Dendritic cell treated with granulocyte-macrophage colony-stimulating factor and Interleukin-4, amounts not matched to agents 40 ng/mL and 50 ng/mL, for 4 days (primary cell): ENCODE results near the gene GPC3.

Experiments used
- H3K27ac Mint-ChIP-seq: one replicate; pipeline ENCODE4 v1.8.0; 2022; ENCODE audit warnings: mild to moderate bottlenecking, mixed read lengths
- H3K27me3 Mint-ChIP-seq: one replicate; pipeline ENCODE4 v1.8.0; 2022; ENCODE audit warnings: mild to moderate bottlenecking, mixed read lengths
- H3K36me3 Mint-ChIP-seq: one replicate; pipeline ENCODE4 v1.8.0; 2022; ENCODE audit warnings: low read depth, mixed read lengths
- H3K4me1 Mint-ChIP-seq: one replicate; pipeline ENCODE4 v1.8.0; 2022; ENCODE audit warnings: low read depth, mixed read lengths
- H3K4me3 Mint-ChIP-seq: one replicate; pipeline ENCODE4 v1.8.0; 2022; ENCODE audit warnings: mild to moderate bottlenecking, moderate library complexity, mixed read lengths
- H3K9me3 Mint-ChIP-seq: one replicate; pipeline ENCODE4 v1.8.0; 2022; ENCODE audit warnings: mixed read lengths
- intact Hi-C: fragments of 100-400 bp; cut with micrococcal nuclease; formaldehyde crosslinking; loops from one replicate; pipeline ENCODE4 v1.15.0; 2022

GPC3 gene

DNA sequence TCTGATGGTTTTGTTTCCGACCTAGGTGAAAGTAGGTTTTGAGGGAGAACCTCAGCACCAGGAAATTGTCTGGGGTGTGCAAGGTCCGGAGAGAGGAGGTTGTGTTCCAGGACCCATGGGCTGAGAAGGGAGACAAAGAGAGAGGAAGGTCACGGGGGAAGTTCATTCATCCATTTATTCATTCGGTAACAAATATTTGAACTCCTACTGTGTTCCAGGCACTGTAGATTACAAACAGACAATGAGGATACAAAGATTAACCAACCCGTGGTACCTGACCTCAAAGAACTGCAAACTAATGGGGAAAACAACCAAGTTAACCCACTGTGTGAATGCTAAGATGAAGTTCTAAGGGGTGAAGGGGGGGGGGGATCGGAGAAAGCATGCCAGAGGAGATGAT is 1.8 kb upstream of the GPC3 start:
- peaks cover 5% of the 10 kb centered on the region for H3K4me1 Mint-ChIP-seq

GRCh38 chrX:133985967-133986683 is 731 bp upstream of the GPC3 start:
- Mint-ChIP-seq H3K4me3 (peak overlapping the region; percentile 53), H3K36me3 (no peaks in the 10 kb centered on the region), H3K9me3 (no peaks in the 10 kb centered on the region), H3K27ac (no peak overlapping the region), H3K4me1 (peaks cover 5% of the 10 kb centered on the region), H3K27me3 (peaks cover 47% of the 10 kb centered on the region)
- intact Hi-C loops: no loop called here

More for the DNA sequence above, 1.8 kb upstream of the GPC3 start:
- Mint-ChIP-seq H3K27me3 (peaks cover 47% of the 10 kb centered on the region), H3K27ac (no peak overlapping the region), H3K9me3 (no peaks in the 10 kb centered on the region), H3K36me3 (no peaks in the 10 kb centered on the region), H3K4me3 (no peak overlapping the region)
- intact Hi-C loops: no loop called here

- Mint-ChIP-seq H3K4me1 (peaks cover 5% of the 10 kb centered on the region), H3K27ac (no peak overlapping the region), H3K36me3 (no peaks in the 10 kb centered on the region), H3K9me3 (no peaks in the 10 kb centered on the region), H3K27me3 (peaks cover 47% of the 10 kb centered on the region), H3K4me3 (no peak overlapping the region)
- intact Hi-C loops: no loop called here
Measured at GRCh38 chrX:133984857-133985163, 584 bp downstream of the GPC3 start.

DNA sequence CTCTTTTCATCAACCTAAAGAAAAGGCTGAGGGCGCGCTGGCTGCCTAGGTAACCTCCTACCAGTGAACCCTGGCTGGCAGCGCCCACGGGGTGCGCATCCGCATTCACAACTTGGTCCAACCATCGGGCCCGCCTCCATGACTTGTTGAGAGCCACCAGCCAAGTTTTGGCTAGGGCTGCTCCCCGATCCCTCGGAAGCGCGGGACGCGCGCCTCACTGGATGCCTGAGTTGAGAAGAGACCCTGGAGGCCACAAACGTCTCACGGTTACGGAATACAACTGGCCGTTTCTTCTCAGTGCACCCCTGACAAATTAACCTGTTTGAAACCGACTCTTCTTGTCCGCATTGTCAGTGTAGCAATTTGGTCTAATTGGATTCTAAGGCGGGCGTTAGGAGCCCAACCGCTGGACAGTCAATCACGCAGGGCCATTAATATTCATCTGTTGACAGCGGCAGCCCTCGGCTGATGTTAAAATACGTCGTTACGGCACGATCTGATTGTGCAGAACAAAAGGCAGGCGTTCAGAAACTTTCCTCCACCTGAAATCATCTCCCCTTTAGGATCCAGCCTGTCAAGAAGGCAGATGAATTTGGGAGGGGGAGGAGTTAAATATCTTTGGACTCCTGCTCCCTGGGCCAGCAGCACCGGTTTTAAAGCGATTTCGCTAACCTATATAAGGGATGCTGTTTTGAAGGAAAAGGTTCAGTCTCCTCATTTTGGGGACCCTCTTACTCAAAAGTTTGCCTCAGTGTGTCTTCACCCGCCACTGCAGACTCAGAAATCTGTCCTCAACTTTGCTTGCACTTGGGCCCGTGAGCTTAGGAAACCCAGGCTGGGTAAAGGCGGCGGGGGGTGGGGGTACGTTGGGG is 1.2 kb downstream of the GPC3 start:
- intact Hi-C loops: no loop called here
- Mint-ChIP-seq H3K27me3 (peaks cover 47% of the 10 kb centered on the region), H3K36me3 (no peaks in the 10 kb centered on the region), H3K4me1 (peaks cover 5% of the 10 kb centered on the region), H3K27ac (no peak overlapping the region), H3K4me3 (no peak overlapping the region), H3K9me3 (no peaks in the 10 kb centered on the region)

GRCh38 chrX:133983256-133983973 is 2.0 kb downstream of the GPC3 start:
- intact Hi-C loops: no loop called here
- Mint-ChIP-seq H3K4me1 (peaks cover 5% of the 10 kb centered on the region), H3K27me3 (peaks cover 47% of the 10 kb centered on the region), H3K27ac (no peak overlapping the region), H3K9me3 (no peaks in the 10 kb centered on the region), H3K4me3 (no peak overlapping the region), H3K36me3 (no peaks in the 10 kb centered on the region)

- intact Hi-C loops: no loop called here
- peaks cover 5% of the 10 kb centered on the region for H3K4me1 Mint-ChIP-seq
- peaks cover 34% of the 10 kb centered on the region for H3K27me3 Mint-ChIP-seq
- no peaks in the 10 kb centered on the region for H3K36me3 Mint-ChIP-seq
- H3K4me3 Mint-ChIP-seq: no peak overlapping the region
- H3K9me3 Mint-ChIP-seq: no peaks in the 10 kb centered on the region
- H3K27ac Mint-ChIP-seq: no peak overlapping the region
Measured at GRCh38 chrX:133981924-133982323, 3.5 kb downstream of the GPC3 start.

- Mint-ChIP-seq H3K36me3 (no peaks in the 10 kb centered on the region), H3K9me3 (no peaks in the 10 kb centered on the region), H3K4me1 (peaks cover 3% of the 10 kb centered on the region), H3K27ac (no peak overlapping the region), H3K27me3 (peaks cover 29% of the 10 kb centered on the region), H3K4me3 (no peak overlapping the region)
- intact Hi-C loops: no loop called here
Measured at GRCh38 chrX:133980832-133981588, 4.4 kb downstream of the GPC3 start.

GRCh38 chrX:133980406-133980805 is 5.0 kb downstream of the GPC3 start:
- H3K4me3 Mint-ChIP-seq: no peak overlapping the region
- intact Hi-C loops: no loop called here
- H3K27ac Mint-ChIP-seq: no peak overlapping the region
- no peaks in the 10 kb centered on the region for H3K36me3 Mint-ChIP-seq
- peaks cover 26% of the 10 kb centered on the region for H3K27me3 Mint-ChIP-seq
- no peaks in the 10 kb centered on the region for H3K4me1 Mint-ChIP-seq
- H3K9me3 Mint-ChIP-seq: no peaks in the 10 kb centered on the region

- peaks cover 20% of the 10 kb centered on the region for H3K27me3 Mint-ChIP-seq
- H3K27ac Mint-ChIP-seq: no peak overlapping the region
- H3K36me3 Mint-ChIP-seq: no peaks in the 10 kb centered on the region
- no peak overlapping the region for H3K4me3 Mint-ChIP-seq
- intact Hi-C loops: no loop called here
- H3K9me3 Mint-ChIP-seq: no peaks in the 10 kb centered on the region
- H3K4me1 Mint-ChIP-seq: no peaks in the 10 kb centered on the region
Measured at GRCh38 chrX:133979641-133980230, 5.7 kb downstream of the GPC3 start.

DNA sequence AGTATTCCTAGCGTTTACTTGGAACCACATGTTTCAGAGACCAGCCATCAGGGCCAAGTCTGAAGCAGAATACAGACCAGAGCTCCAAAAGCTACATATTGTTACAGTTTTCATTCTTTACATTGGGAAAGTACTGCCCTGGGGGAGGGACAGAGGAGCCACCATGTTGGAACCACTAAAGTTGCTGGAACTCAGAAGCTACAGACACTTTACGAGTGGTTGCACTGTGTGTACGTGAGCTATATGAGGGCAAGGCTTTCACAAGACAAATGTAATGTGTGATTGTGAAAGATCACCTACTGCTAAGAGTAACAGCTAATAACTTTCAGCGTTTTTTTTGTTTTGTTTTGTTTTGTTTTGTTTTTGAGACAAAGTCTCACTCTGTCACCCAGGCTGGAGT is 11.7 kb downstream of the GPC3 start:
- Mint-ChIP-seq H3K36me3 (no peaks in the 10 kb centered on the region), H3K27ac (no peak overlapping the region), H3K4me1 (no peaks in the 10 kb centered on the region), H3K4me3 (no peak overlapping the region), H3K27me3 (peaks cover 4% of the 10 kb centered on the region), H3K9me3 (no peaks in the 10 kb centered on the region)
- intact Hi-C loops: no loop called here

GRCh38 chrX:133972916-133973315 is 12.5 kb downstream of the GPC3 start:
- Mint-ChIP-seq H3K27ac (no peak overlapping the region), H3K4me1 (no peaks in the 10 kb centered on the region), H3K9me3 (no peaks in the 10 kb centered on the region), H3K27me3 (peaks cover 4% of the 10 kb centered on the region), H3K36me3 (no peaks in the 10 kb centered on the region), H3K4me3 (no peak overlapping the region)
- intact Hi-C loops: no loop called here

DNA sequence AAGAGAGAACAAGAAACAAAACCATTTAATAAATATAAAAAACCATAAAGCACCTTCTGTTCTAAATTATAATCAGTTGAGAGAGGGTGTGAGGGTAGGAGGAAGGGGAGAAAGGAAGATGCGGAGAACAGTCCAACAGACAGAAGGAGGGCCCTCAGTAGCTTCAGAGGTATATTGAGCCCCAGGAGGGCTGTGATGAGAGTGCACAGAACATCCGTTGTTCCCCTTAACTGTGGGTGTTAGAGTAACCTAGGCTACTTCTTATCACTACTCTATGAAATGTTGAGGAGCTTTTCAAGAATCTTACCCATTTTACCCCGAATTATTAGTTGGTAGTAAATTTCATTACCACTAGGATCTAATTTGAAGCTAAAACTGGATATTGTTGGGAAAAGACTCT is 13.8 kb downstream of the GPC3 start:
- no peaks in the 10 kb centered on the region for H3K4me1 Mint-ChIP-seq
- H3K4me3 Mint-ChIP-seq: no peak overlapping the region
- H3K36me3 Mint-ChIP-seq: no peaks in the 10 kb centered on the region
- H3K27me3 Mint-ChIP-seq: peaks cover 4% of the 10 kb centered on the region
- H3K27ac Mint-ChIP-seq: no peak overlapping the region
- intact Hi-C loops: no loop called here
- no peaks in the 10 kb centered on the region for H3K9me3 Mint-ChIP-seq

- no peak overlapping the region for H3K4me3 Mint-ChIP-seq
- H3K4me1 Mint-ChIP-seq: no peaks in the 10 kb centered on the region
- H3K9me3 Mint-ChIP-seq: no peaks in the 10 kb centered on the region
- H3K27ac Mint-ChIP-seq: no peak overlapping the region
- H3K36me3 Mint-ChIP-seq: no peaks in the 10 kb centered on the region
- intact Hi-C loops: no loop called here
- peaks cover 4% of the 10 kb centered on the region for H3K27me3 Mint-ChIP-seq
Measured at GRCh38 chrX:133970076-133970475, 15.3 kb downstream of the GPC3 start.
